Thoracic aorta (tissue), 2 donors: ENCODE measurements around the gene OXLD1. TPM values are rescaled to one million over a fixed set of nuclear protein-coding genes. Genes with fewer than 3 reads are reported as not detected.
A peak's percentile ranks its signal among the peaks of the same experiment; 100 is the strongest.

Experiments
- ATAC-seq: fragments of 150-250 bp; one replicate; pipeline ENCODE4 v1.8.0; 2017; ENCODE audit warnings: low read depth; ENCODE audit not compliant: insufficient number of reproducible peaks, low FRiP score
- DNase-seq: peaks from one replicate; pipeline ENCODE4 v3.0.0-alpha.2; 2020; ENCODE audit warnings: low spot score
- H3K27ac ChIP-seq, 2 donors: fragments of 200-600 bp; sonication (generic); 1 replicate in 1 of 2; 2 replicates in 1 of 2; pipeline ENCODE4 v1.5.1; 2016; ENCODE audit warnings: mild to moderate bottlenecking in 2 of 2, moderate library complexity in 2 of 2
- H3K27me3 ChIP-seq: fragments of 200-600 bp; sonication (generic); replicated peaks from 2 replicates; pipeline ENCODE4 v1.6.0; 2016; ENCODE audit warnings: mild to moderate bottlenecking; ENCODE audit not compliant: insufficient read depth
- H3K36me3 ChIP-seq: fragments of 200-600 bp; sonication (generic); one replicate; pipeline ENCODE4 v1.5.1; 2016
- H3K4me1 ChIP-seq, 2 donors: fragments of 200-600 bp; sonication (generic); 1 replicate in 1 of 2; 2 replicates in 1 of 2; pipeline versions ENCODE4 v1.5.1 to v1.6.0; 2016; ENCODE audit warnings: low read depth in 2 of 2, mild to moderate bottlenecking in 1 of 2; ENCODE audit not compliant: control insufficient read depth in 1 of 2
- H3K4me3 ChIP-seq: fragments of 200-600 bp; sonication (generic); 2 replicates; pipeline ENCODE4 v1.5.1; 2016; ENCODE audit warnings: mild to moderate bottlenecking
- H3K9me3 ChIP-seq: fragments of 200-600 bp; sonication (generic); 2 replicates; pipeline ENCODE4 v1.5.1; 2016
- CTCF ChIP-seq: fragments of 200-600 bp; sonication (generic); IDR thresholded peaks from one replicate; pipeline ENCODE4 v1.5.1; 2019; ENCODE audit warnings: antibody characterized with exemption
- total RNA-seq, 2 donors: library from RNA; depleted of rRNA; stranded (reverse); fragments of >200 nt; gene quantifications; one replicate each; pipeline versions ENCODE4 v1.1.0 to v1.2.3, GENCODE V29; 2016

The OXLD1 gene
- total RNA-seq, 2 donors from 2014 or later, result 13.7 to 33.6 TPM

- Histone ChIP-seq H3K4me1 (no peaks in the 10 kb centered on the region), H3K4me3 (no peak overlapping the region), H3K36me3 (no peaks in the 10 kb centered on the region), H3K27me3 (peaks cover 3% of the 10 kb centered on the region), H3K9me3 (no peaks in the 10 kb centered on the region), H3K27ac (no peak overlapping the region)
- DNase-seq (no peak), ATAC-seq (no peak)
- no peak for TF ChIP-seq CTCF
Measured at GRCh38 chr17:81644496-81644895, 21.9 kb downstream of the OXLD1 start.

- Histone ChIP-seq H3K4me3 (no peak overlapping the region), H3K27me3 (no peaks in the 10 kb centered on the region), H3K9me3 (no peaks in the 10 kb centered on the region), H3K4me1 (peaks cover 0 to 4% of the 10 kb centered on the region in 2 donors), H3K36me3 (no peaks in the 10 kb centered on the region), H3K27ac (no peak overlapping the region)
- ATAC-seq (no peak), DNase-seq (no peak)
- TF ChIP-seq CTCF, result no peak
Measured at GRCh38 chr17:81641825-81642489, 24.4 kb downstream of the OXLD1 start.

- TF ChIP-seq CTCF, result no peak
- H3K27ac ChIP-seq, result no peak overlapping the region
- no peak for DNase-seq
- H3K4me3 ChIP-seq, result no peak overlapping the region
- ATAC-seq, result no peak
- no peaks in the 10 kb centered on the region for H3K36me3 ChIP-seq
- no peaks in the 10 kb centered on the region for H3K9me3 ChIP-seq
- H3K27me3 ChIP-seq, result no peaks in the 10 kb centered on the region
- H3K4me1 ChIP-seq, result peaks cover 11 to 17% of the 10 kb centered on the region in 2 donors
Measured at GRCh38 chr17:81640011-81640410, 26.4 kb downstream of the OXLD1 start.

- DNase-seq, result no peak
- ATAC-seq, result no peak
- no peak overlapping the region for H3K4me3 ChIP-seq
- no peaks in the 10 kb centered on the region for H3K36me3 ChIP-seq
- H3K27ac ChIP-seq, result no peak overlapping the region
- no peaks in the 10 kb centered on the region for H3K27me3 ChIP-seq
- no peak for TF ChIP-seq CTCF
- H3K4me1 ChIP-seq, result peaks cover 23 to 31% of the 10 kb centered on the region in 2 donors
- H3K9me3 ChIP-seq, result no peaks in the 10 kb centered on the region
Measured at GRCh38 chr17:81638683-81639082, 27.7 kb downstream of the OXLD1 start.

- peak within 1 kb of the TSS; percentile 91 for H3K4me3 ChIP-seq
- ATAC-seq, result peak; percentile 61
- H3K9me3 ChIP-seq, result no peaks in the 10 kb centered on the region
- peak; percentile 50 for DNase-seq
- H3K4me1 ChIP-seq, result peaks cover 24 to 36% of the 10 kb centered on the region in 2 donors
- H3K36me3 ChIP-seq, result no peaks in the 10 kb centered on the region
- H3K27ac ChIP-seq, result peak within 1 kb of the TSS; percentile 71 to 78
- TF ChIP-seq CTCF, result no peak
- no peaks in the 10 kb centered on the region for H3K27me3 ChIP-seq
Measured at GRCh38 chr17:81636505-81637288, 29.7 kb downstream of the OXLD1 start, which contains the start of the genes NPLOC4 and TSPAN10. Gene NPLOC4 (minus strand): TSS chr17:81637112. CDS start chr17:81636930, 182 bp downstream. Gene TSPAN10 (plus strand): TSS chr17:81637196. CDS start chr17:81642413, 5,217 bp downstream.
